HL-60/S4 treated with phorbol 12-myristate 13-acetate at 8.2 ng/mL for 4 days and 3 days (cell line): ENCODE data around the gene IWS1.
"Not testable (repeated sequence)": the region's sequence is repeated elsewhere in the genome, so short reads cannot be mapped to it uniquely, and the experiment has no call there.

Source experiments
- in situ Hi-C: fragments of 300-500 bp; cut with MboI; formaldehyde crosslinking; loops from 2 replicates; pipeline ENCODE4 v1.15.0; 2022; ENCODE audit warnings: low sequenced_read_pairs

Gene IWS1

GRCh38 chr2:127561371-127561770 lies 35.1 kb upstream of the IWS1 start:
- in situ Hi-C loops = no loop called here

- in situ Hi-C loops = no loop called here
Measured at GRCh38 chr2:127560931-127561280, 34.6 kb upstream of the IWS1 start.

GRCh38 chr2:127560201-127560930 lies 34.1 kb upstream of the IWS1 start:
- in situ Hi-C loops = no loop called here

- in situ Hi-C loops = no loop called here
Measured at GRCh38 chr2:127559454-127559853, 33.2 kb upstream of the IWS1 start.

- in situ Hi-C loops = no loop called here
Measured at GRCh38 chr2:127558911-127559310, 32.6 kb upstream of the IWS1 start.

GRCh38 chr2:127552846-127553245 lies 26.6 kb upstream of the IWS1 start:
- in situ Hi-C loops = no loop called here

- in situ Hi-C loops = no loop called here
Measured at GRCh38 chr2:127552336-127552735, 26.0 kb upstream of the IWS1 start.

GRCh38 chr2:127551221-127551930 lies 25.1 kb upstream of the IWS1 start:
- in situ Hi-C loops = no loop called here

GRCh38 chr2:127546797-127547196 lies 20.5 kb upstream of the IWS1 start:
- in situ Hi-C loops = no loop called here

GRCh38 chr2:127545796-127546195 lies 19.5 kb upstream of the IWS1 start:
- in situ Hi-C loops = no loop called here

- in situ Hi-C loops = no loop called here
Measured at GRCh38 chr2:127545189-127545588, 18.9 kb upstream of the IWS1 start.

GRCh38 chr2:127543013-127543501 lies 16.8 kb upstream of the IWS1 start:
- in situ Hi-C loops = not testable (repeated sequence)

- in situ Hi-C loops = no loop called here
Measured at GRCh38 chr2:127542231-127542630, 15.9 kb upstream of the IWS1 start.

GRCh38 chr2:127541809-127542208 lies 15.5 kb upstream of the IWS1 start:
- in situ Hi-C loops = no loop called here

- in situ Hi-C loops = no loop called here
Measured at GRCh38 chr2:127537644-127538043, 11.4 kb upstream of the IWS1 start.

GRCh38 chr2:127536707-127537541 lies 10.6 kb upstream of the IWS1 start:
- in situ Hi-C loops = no loop called here

- in situ Hi-C loops = no loop called here
Measured at GRCh38 chr2:127535918-127536317, 9.6 kb upstream of the IWS1 start.

- in situ Hi-C loops = no loop called here
Measured at GRCh38 chr2:127535422-127535901, 9.2 kb upstream of the IWS1 start, which contains the start of gene MYO7B. TSS of gene MYO7B (plus strand) at chr2:127535683. CDS start at chr2:127559723, 24,040 bp downstream.

- in situ Hi-C loops = no loop called here
Measured at GRCh38 chr2:127532296-127532695, 6.0 kb upstream of the IWS1 start.

GRCh38 chr2:127531221-127531648 lies 4.9 kb upstream of the IWS1 start:
- in situ Hi-C loops = no loop called here
